Measurements from ENCODE around the gene KICS2. TPM values are rescaled to one million over a fixed set of nuclear protein-coding genes. Genes with fewer than 3 reads are reported as not detected.

KICS2 gene
- polyA plus RNA-seq, 3 donors: 2.7 to 5.5 (median 3.5) TPM

DNA sequence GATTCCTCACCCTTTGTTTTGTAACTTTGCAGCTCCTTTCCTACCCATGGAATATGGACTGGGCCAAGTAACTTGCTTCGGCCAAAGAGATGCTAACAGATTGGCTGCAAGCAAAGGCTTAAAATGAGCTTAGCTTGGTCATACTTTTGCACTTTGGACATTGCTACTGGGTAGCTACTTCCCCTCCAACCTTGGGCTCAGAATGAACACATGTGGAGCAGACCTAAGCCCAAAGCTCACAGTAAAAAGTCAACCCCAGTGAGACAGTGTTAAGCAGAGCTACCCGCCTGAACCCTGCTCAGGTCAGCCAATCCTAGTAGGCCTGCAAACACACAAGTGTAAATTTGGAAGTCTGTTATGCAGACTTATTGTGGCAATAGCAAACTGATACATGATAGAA is 14.6 kb downstream of the KICS2 start:
- Histone ChIP-seq H4K20me1 (ENCODE audit: insufficient read depth, low read length) (no peaks in the 10 kb centered on the region), H3K79me2 (ENCODE audit: insufficient read depth, low read length) (no peaks in the 10 kb centered on the region), H3K9me3 (replicated peaks in 1 of 2; ENCODE audit: control insufficient read depth in 1 of 2, insufficient read depth in 1 of 2, low read length in 2 of 2) (peaks cover 5 to 6% of the 10 kb centered on the region in 2 donors), H3K36me3 (replicated peaks in 1 of 2; ENCODE audit: control insufficient read depth in 1 of 2, insufficient read depth in 2 of 2, low read length in 2 of 2) (no peaks in the 10 kb centered on the region), H3K27me3 (ENCODE audit: control insufficient read depth in 2 of 2, insufficient read depth in 2 of 2, low read length in 2 of 2) (no peaks in the 10 kb centered on the region), H3K9ac (ENCODE audit: insufficient read depth, low read length, poor library complexity, severe bottlenecking) (no peak overlapping the region), H3K4me1 (ENCODE audit: control insufficient read depth in 1 of 2, insufficient read depth in 2 of 2, low read length in 2 of 2) (no peaks in the 10 kb centered on the region), H3K27ac (ENCODE audit: low read depth in 1 of 2, low read length in 2 of 2) (no peak overlapping the region), H2AFZ (ENCODE audit: insufficient read depth, low read depth, low read length, poor library complexity, severe bottlenecking) (no peak overlapping the region), H3K4me2 (replicated peaks; ENCODE audit: extremely low read depth, low read length, poor library complexity, severe bottlenecking) (no peak overlapping the region), H3K4me3 (replicated peaks in 1 of 3; ENCODE audit: low read depth in 2 of 3, low read length in 3 of 3) (no peak overlapping the region)
- no peak for DNase-seq
- peaks cover 0 to 5% (median 2%) of the 10 kb centered on the region in 7 donors for H3K9me3 Mint-ChIP-seq
- H3K36me3 Mint-ChIP-seq: peaks cover 24 to 25% of the 10 kb centered on the region in 2 donors
- intact Hi-C loops (cut with micrococcal nuclease): no loop called here
- H3K27me3 Mint-ChIP-seq (ENCODE audit: low read depth in 3 of 3): no peaks in the 10 kb centered on the region
- H3K4me3 Mint-ChIP-seq: no peak overlapping the region
- peak overlapping the region in 1 of 7 donors; percentile 7 for H3K27ac Mint-ChIP-seq
- 100% methylated on average over 1 of the region's 2 CpGs for WGBS (ENCODE audit: insufficient coverage)
- TF ChIP-seq, protein P1, sequence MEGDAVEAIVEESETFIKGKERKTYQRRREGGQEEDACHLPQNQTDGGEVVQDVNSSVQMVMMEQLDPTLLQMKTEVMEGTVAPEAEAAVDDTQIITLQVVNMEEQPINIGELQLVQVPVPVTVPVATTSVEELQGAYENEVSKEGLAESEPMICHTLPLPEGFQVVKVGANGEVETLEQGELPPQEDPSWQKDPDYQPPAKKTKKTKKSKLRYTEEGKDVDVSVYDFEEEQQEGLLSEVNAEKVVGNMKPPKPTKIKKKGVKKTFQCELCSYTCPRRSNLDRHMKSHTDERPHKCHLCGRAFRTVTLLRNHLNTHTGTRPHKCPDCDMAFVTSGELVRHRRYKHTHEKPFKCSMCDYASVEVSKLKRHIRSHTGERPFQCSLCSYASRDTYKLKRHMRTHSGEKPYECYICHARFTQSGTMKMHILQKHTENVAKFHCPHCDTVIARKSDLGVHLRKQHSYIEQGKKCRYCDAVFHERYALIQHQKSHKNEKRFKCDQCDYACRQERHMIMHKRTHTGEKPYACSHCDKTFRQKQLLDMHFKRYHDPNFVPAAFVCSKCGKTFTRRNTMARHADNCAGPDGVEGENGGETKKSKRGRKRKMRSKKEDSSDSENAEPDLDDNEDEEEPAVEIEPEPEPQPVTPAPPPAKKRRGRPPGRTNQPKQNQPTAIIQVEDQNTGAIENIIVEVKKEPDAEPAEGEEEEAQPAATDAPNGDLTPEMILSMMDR (IDR thresholded peaks at IDR 0.05): no peak
- H3K4me1 Mint-ChIP-seq: peaks cover 6% of the 10 kb centered on the region

DNA sequence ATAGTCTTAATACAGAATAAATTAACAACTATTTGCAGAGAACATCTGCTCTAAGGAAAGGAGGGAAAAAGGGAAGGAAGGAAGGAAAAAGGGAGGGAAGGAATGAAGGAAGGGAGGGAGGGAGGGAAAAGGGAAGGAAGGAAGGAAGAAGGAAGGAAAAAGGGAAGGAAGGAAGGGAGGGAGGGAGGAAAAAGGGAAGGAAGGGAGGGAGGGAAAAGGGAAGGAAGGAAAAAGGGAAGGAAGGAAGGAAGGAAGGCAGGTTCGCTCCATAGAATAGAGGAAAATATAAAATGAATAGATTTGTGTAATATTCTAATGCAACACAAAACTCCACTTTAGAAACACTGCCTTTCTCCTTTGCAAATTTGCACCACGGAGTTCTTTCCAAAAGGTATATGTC is 16.6 kb downstream of the KICS2 start:
- H2AFZ ChIP-seq (ENCODE audit: insufficient read depth, low read depth, low read length, poor library complexity, severe bottlenecking): no peak overlapping the region
- no peak overlapping the region for H3K27ac Mint-ChIP-seq
- no peak overlapping the region for H3K4me2 ChIP-seq (replicated peaks; ENCODE audit: extremely low read depth, low read length, poor library complexity, severe bottlenecking)
- no peak overlapping the region for H3K4me3 ChIP-seq (replicated peaks in 1 of 3; ENCODE audit: low read depth in 2 of 3, low read length in 3 of 3)
- TF ChIP-seq, protein P1 (IDR thresholded peaks at IDR 0.05): no peak
- no peaks in the 10 kb centered on the region for H3K27me3 ChIP-seq (ENCODE audit: control insufficient read depth in 2 of 2, insufficient read depth in 2 of 2, low read length in 2 of 2)
- no peaks in the 10 kb centered on the region for H3K36me3 ChIP-seq (replicated peaks in 1 of 2; ENCODE audit: control insufficient read depth in 1 of 2, insufficient read depth in 2 of 2, low read length in 2 of 2)
- H4K20me1 ChIP-seq (ENCODE audit: insufficient read depth, low read length): no peaks in the 10 kb centered on the region
- H3K9me3 ChIP-seq (replicated peaks in 1 of 2; ENCODE audit: control insufficient read depth in 1 of 2, insufficient read depth in 1 of 2, low read length in 2 of 2): peaks cover 5 to 6% of the 10 kb centered on the region in 2 donors
- no peaks in the 10 kb centered on the region for H3K27me3 Mint-ChIP-seq (ENCODE audit: low read depth in 3 of 3)
- no peak overlapping the region for H3K27ac ChIP-seq (ENCODE audit: low read depth in 1 of 2, low read length in 2 of 2)
- H3K9me3 Mint-ChIP-seq: peaks cover 0 to 7% (median 3%) of the 10 kb centered on the region in 7 donors
- H3K4me3 Mint-ChIP-seq: no peak overlapping the region
- no peaks in the 10 kb centered on the region for H3K4me1 ChIP-seq (ENCODE audit: control insufficient read depth in 1 of 2, insufficient read depth in 2 of 2, low read length in 2 of 2)
- no peak overlapping the region for H3K9ac ChIP-seq (ENCODE audit: insufficient read depth, low read length, poor library complexity, severe bottlenecking)
- no peaks in the 10 kb centered on the region for H3K4me1 Mint-ChIP-seq
- H3K36me3 Mint-ChIP-seq: peaks cover 23 to 28% of the 10 kb centered on the region in 2 donors
- intact Hi-C loops (cut with micrococcal nuclease): no loop called here
- DNase-seq: no peak
- no CpG with 5 or more reads among the region's 2 CpGs for WGBS (ENCODE audit: insufficient coverage)
- H3K79me2 ChIP-seq (ENCODE audit: insufficient read depth, low read length): no peaks in the 10 kb centered on the region
